ENCODE results near the gene AMPD3. TPM values are rescaled to one million over a fixed set of nuclear protein-coding genes. Genes with fewer than 3 reads are reported as not detected.

AMPD3 gene
- polyA plus RNA-seq, 1 donor, result 5.0 TPM

DNA sequence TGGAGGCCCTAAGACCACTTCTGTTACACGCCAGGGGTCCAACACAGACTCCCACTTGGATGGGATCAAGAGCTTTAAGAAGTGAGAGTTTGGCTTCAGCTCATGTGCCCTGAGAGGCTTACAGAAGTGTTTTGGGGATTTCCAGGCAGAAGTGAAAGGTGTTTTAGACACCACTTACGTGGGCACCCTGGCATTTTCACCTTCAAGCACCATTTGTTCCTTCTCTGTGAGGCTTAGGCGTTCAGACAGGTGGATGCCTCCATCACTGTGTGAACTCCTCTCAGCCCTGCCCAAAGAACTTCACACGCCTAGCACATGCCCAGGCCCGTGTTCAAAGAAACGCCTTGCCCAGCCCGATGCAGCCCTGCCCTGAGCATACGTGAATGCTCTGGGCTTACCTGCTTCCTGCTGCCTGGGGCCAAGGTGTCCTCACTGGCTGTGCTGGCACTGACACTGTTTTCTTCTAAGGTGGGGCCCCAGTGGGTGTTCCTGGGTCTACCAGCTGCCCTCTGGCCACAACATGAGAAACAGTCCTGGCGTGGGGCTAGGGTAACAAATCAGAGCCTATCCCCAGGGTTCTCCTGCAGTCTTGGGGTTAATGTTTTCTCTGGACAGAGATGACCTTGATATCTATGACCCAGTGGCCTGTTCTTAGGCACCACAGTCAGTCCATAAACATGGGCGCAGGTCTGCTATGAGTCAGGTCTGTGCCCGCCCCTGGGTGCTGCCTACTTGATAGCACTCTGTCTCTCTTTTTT, 34.0 kb downstream of the AMPD3 start:
- WGBS (ENCODE audit: insufficient coverage, low lambda C conversion rate), result no CpG with 5 or more reads among the region's 11 CpGs
- no peaks in the 10 kb centered on the region for H3K36me3 ChIP-seq (ENCODE audit: control insufficient read depth, insufficient read depth, low read length)
- no peak overlapping the region for H3K4me3 ChIP-seq (ENCODE audit: low read length)
- DNase-seq, result no peak
- H3K4me1 ChIP-seq (ENCODE audit: control insufficient read depth, insufficient read depth, low read length), result peaks cover 4% of the 10 kb centered on the region
- H3K9me3 ChIP-seq (ENCODE audit: control insufficient read depth, low read depth, low read length), result no peaks in the 10 kb centered on the region
- no peak overlapping the region for H3K27ac ChIP-seq (ENCODE audit: low read length)
- H3K27me3 ChIP-seq (ENCODE audit: control insufficient read depth, insufficient read depth, low read length), result no peaks in the 10 kb centered on the region

DNA sequence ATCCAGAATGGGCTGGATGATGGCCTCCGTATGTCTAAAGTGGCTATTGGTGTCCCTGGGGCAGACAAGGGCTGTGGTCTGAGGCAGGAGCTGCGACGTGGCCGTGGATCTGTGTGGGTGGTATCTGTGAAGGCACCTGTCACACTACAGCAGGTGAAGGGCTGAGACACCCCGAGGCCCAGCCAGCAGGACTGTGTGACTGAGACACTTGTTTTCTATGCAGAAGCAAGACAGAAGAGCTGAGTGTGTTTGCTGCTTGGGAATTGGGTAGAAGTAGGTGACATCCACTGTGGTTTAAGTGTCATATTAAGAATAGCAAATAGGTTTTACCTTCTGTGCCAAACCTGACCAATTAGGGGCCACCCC, 35.0 kb downstream of the AMPD3 start:
- peaks cover 2% of the 10 kb centered on the region for H3K36me3 ChIP-seq (ENCODE audit: control insufficient read depth, insufficient read depth, low read length)
- no peak overlapping the region for H3K27ac ChIP-seq (ENCODE audit: low read length)

DNA sequence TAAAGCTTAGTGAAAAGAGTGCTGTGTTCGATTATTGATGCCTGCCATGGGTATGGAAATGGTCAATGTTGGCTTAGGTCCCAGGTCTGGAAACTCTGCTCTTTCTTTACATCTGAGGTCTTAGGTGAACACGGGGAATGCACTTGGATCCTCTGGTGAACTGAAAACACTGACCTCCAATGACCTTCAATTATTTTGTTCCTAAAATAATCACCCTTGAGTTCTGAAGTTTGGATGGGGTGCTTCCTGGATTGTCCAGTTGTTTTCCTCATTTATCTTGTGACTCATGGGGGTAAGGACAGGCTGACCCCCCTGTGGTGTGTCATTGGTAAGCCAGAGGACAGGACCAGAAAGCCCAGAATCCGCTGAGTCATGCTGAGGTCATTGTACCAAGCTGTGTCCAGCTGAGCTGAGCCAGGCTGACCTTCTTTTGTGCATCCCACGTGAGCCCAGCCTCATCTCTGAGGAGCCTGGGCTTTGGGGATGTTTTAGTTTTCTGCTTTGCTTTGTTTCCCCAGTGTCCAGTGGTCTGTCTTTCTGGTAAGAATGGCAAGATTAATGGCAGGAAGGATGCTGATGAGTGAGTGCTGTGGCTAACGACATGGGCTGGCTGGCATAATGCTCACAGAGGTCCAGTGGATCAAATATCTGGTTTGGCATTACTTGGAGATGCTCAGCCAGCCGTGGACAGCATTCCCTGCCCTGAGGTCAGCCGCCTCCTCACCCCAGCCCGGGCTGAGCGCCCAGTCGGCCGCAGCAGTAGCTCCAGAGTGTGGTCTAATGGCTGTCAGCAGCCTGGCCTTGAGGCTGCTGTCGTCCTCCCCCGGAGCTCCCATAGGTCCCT, 35.6 kb downstream of the AMPD3 start:
- Histone ChIP-seq H3K4me1 (ENCODE audit: control insufficient read depth, insufficient read depth, low read length) (peaks cover 4% of the 10 kb centered on the region), H3K27ac (ENCODE audit: low read length) (no peak overlapping the region), H3K27me3 (ENCODE audit: control insufficient read depth, insufficient read depth, low read length) (no peaks in the 10 kb centered on the region), H3K4me3 (ENCODE audit: low read length) (no peak overlapping the region), H3K36me3 (ENCODE audit: control insufficient read depth, insufficient read depth, low read length) (peaks cover 4% of the 10 kb centered on the region), H3K9me3 (ENCODE audit: control insufficient read depth, low read depth, low read length) (no peaks in the 10 kb centered on the region)
- no peak for DNase-seq
- WGBS (ENCODE audit: insufficient coverage, low lambda C conversion rate), result 80% methylated on average over 1 of the region's 13 CpGs

More for the DNA sequence above, 35.0 kb downstream of the AMPD3 start:
- H3K9me3 ChIP-seq (ENCODE audit: control insufficient read depth, low read depth, low read length), result no peaks in the 10 kb centered on the region
- no peak overlapping the region for H3K4me3 ChIP-seq (ENCODE audit: low read length)
- H3K27me3 ChIP-seq (ENCODE audit: control insufficient read depth, insufficient read depth, low read length), result no peaks in the 10 kb centered on the region
- H3K4me1 ChIP-seq (ENCODE audit: control insufficient read depth, insufficient read depth, low read length), result peaks cover 4% of the 10 kb centered on the region
- no peak for DNase-seq
- WGBS (ENCODE audit: insufficient coverage, low lambda C conversion rate), result no CpG with 5 or more reads among the region's 5 CpGs

DNA sequence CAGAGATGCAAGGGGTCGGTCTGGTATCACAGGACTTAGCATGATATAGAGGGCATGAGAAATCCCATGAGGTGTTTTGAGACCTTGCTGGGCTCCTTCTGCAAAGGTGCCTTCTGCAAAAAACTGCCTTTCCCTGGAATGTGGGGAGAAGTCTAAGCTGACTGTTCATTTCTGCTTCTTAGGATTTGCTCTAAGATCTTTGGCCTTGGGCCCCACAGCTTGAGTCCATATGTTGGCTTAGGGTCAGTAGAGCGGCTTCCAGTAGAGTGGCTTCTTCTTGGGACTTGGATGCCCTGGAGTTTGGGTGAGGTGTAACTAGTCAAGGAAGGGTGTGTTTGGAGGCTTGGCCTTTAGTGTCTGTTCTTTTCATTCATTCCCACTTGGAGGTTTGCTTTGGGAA, 37.0 kb downstream of the AMPD3 start:
- Histone ChIP-seq H3K27ac (ENCODE audit: low read length) (no peak overlapping the region), H3K9me3 (ENCODE audit: control insufficient read depth, low read depth, low read length) (no peaks in the 10 kb centered on the region), H3K36me3 (ENCODE audit: control insufficient read depth, insufficient read depth, low read length) (peaks cover 10% of the 10 kb centered on the region), H3K4me1 (ENCODE audit: control insufficient read depth, insufficient read depth, low read length) (peaks cover 4% of the 10 kb centered on the region), H3K27me3 (ENCODE audit: control insufficient read depth, insufficient read depth, low read length) (no peaks in the 10 kb centered on the region), H3K4me3 (ENCODE audit: low read length) (no peak overlapping the region)
- DNase-seq, result no peak
- no CpG with 5 or more reads among the region's 2 CpGs for WGBS (ENCODE audit: insufficient coverage, low lambda C conversion rate)

DNA sequence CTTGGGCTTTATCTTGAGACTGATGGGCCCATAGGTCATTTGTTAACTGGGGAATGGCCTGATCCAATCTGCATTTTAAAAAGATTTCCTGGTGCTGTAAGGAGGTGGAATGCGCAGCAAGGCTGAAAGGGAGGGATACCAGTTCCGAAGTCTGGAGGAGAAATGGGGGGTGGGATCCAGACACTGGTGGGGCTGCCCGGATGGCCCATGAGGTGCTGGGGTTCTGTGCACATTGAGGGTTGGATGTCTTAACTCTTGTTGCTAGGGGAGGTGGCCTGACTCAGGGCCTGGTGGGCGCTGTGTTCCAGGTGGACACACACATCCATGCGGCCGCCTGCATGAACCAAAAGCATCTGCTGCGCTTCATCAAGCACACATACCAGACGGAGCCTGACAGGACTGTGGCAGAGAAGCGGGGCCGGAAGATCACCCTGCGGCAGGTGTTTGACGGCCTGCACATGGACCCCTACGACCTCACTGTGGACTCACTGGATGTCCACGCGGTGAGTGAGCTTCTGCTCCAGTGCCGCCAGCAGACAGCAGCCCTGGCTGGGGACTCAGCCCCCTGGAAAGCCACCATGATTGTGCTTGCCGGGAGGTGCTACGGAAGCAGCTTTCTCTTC, 38.1 kb downstream of the AMPD3 start:
- no CpG with 5 or more reads among the region's 18 CpGs for WGBS (ENCODE audit: insufficient coverage, low lambda C conversion rate)
- H3K9me3 ChIP-seq (ENCODE audit: control insufficient read depth, low read depth, low read length), result no peaks in the 10 kb centered on the region
- no peaks in the 10 kb centered on the region for H3K27me3 ChIP-seq (ENCODE audit: control insufficient read depth, insufficient read depth, low read length)
- DNase-seq, result no peak
- H3K4me1 ChIP-seq (ENCODE audit: control insufficient read depth, insufficient read depth, low read length), result peaks cover 4% of the 10 kb centered on the region
- no peak overlapping the region for H3K27ac ChIP-seq (ENCODE audit: low read length)
- peaks cover 10% of the 10 kb centered on the region for H3K36me3 ChIP-seq (ENCODE audit: control insufficient read depth, insufficient read depth, low read length)
- no peak overlapping the region for H3K4me3 ChIP-seq (ENCODE audit: low read length)

DNA sequence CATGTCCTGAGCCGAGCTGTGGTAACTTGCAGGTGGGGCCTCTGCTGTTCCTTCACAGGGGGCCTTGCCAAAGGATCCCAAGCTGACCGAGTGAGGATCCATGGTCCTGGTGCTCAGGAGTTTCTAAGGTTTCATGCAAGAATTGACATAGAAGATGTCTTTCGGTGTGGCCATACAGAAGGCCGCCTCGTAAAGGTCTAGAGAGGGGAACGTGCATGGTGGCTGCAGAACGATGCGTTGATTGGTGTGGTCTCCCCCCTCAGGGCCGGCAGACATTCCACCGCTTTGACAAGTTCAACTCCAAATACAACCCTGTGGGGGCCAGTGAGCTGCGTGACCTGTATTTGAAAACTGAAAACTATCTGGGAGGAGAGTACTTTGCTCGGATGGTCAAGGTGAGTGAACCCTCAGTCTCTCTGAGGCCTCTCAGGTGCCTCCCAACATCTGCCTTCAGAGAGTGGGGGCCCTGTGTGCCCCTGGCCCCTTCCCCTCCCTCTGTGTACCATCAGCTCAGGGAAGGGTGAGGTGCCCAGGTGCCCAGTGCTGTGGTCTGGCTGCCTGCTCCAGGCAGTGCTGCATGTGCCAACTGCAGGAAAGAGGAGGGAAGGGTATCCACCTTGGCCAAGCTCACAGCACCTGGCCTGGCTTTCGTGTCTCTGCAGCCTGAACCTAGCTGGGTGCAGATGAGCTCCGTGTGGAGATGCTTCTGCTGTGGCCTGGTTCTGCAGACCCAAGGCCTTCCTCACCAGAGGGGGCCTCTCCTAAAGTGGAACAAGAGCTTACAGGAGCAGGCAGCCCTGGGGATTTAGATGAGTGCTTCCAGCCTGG, 39.8 kb downstream of the AMPD3 start:
- Histone ChIP-seq H3K27me3 (ENCODE audit: control insufficient read depth, insufficient read depth, low read length) (no peaks in the 10 kb centered on the region), H3K36me3 (ENCODE audit: control insufficient read depth, insufficient read depth, low read length) (peaks cover 10% of the 10 kb centered on the region)
- WGBS (ENCODE audit: insufficient coverage, low lambda C conversion rate), result no CpG with 5 or more reads among the region's 14 CpGs

DNA sequence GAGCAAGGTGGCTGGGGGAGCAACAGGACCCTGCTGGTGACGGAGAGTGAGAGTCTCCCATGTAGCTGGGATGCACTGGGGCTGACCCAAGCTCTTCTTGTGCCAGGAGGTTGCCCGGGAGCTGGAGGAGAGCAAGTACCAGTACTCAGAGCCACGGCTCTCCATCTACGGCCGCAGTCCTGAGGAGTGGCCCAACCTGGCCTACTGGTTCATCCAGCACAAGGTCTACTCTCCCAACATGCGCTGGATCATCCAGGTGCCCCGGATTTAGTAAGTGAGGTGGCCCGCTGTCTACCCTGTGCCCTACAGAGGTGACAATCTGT, 40.4 kb downstream of the AMPD3 start:
- peaks cover 4% of the 10 kb centered on the region for H3K4me1 ChIP-seq (ENCODE audit: control insufficient read depth, insufficient read depth, low read length)
- H3K9me3 ChIP-seq (ENCODE audit: control insufficient read depth, low read depth, low read length), result no peaks in the 10 kb centered on the region
- H3K36me3 ChIP-seq (ENCODE audit: control insufficient read depth, insufficient read depth, low read length), result peaks cover 14% of the 10 kb centered on the region
- WGBS (ENCODE audit: insufficient coverage, low lambda C conversion rate), result no CpG with 5 or more reads among the region's 8 CpGs
- no peaks in the 10 kb centered on the region for H3K27me3 ChIP-seq (ENCODE audit: control insufficient read depth, insufficient read depth, low read length)
- H3K27ac ChIP-seq (ENCODE audit: low read length), result no peak overlapping the region
- no peak overlapping the region for H3K4me3 ChIP-seq (ENCODE audit: low read length)
- no peak for DNase-seq

More for the DNA sequence above, 39.8 kb downstream of the AMPD3 start:
- Histone ChIP-seq H3K4me3 (ENCODE audit: low read length) (no peak overlapping the region), H3K27ac (ENCODE audit: low read length) (no peak overlapping the region), H3K9me3 (ENCODE audit: control insufficient read depth, low read depth, low read length) (no peaks in the 10 kb centered on the region), H3K4me1 (ENCODE audit: control insufficient read depth, insufficient read depth, low read length) (peaks cover 4% of the 10 kb centered on the region)
- no peak for DNase-seq

DNA sequence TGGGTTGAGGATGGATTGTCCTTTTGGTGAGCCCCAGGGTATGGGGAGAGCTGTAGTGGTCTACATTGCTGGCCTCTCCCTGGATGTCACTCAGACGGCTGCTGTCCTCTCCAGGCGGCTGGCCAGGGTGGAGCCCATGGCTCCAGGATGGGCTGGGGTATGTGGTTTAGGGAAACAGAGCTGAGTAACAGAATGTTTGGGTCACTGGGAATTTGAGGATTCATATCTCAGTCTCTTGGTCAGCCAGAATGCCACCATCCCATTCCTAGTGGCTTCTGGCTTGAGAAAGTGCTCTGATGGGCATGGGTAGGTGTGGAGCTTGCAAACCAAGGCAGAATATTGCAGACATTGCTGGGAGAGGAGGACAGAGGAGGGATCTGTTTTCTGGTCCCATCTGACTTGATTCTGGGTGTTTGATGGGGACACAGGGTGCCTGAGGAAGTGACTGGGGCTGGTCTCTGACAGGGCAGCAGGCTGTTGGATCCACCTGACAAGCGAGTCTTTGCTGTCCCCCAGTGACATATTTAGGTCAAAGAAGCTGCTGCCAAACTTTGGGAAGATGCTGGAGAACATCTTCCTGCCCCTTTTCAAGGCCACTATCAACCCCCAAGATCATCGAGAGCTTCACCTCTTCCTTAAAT, 41.4 kb downstream of the AMPD3 start:
- Histone ChIP-seq H3K9me3 (ENCODE audit: control insufficient read depth, low read depth, low read length) (no peaks in the 10 kb centered on the region), H3K27me3 (ENCODE audit: control insufficient read depth, insufficient read depth, low read length) (no peaks in the 10 kb centered on the region), H3K4me3 (ENCODE audit: low read length) (no peak overlapping the region), H3K36me3 (ENCODE audit: control insufficient read depth, insufficient read depth, low read length) (peaks cover 14% of the 10 kb centered on the region), H3K27ac (ENCODE audit: low read length) (no peak overlapping the region), H3K4me1 (ENCODE audit: control insufficient read depth, insufficient read depth, low read length) (peaks cover 4% of the 10 kb centered on the region)
- no CpG with 5 or more reads among the region's 4 CpGs for WGBS (ENCODE audit: insufficient coverage, low lambda C conversion rate)
- DNase-seq, result no peak

DNA sequence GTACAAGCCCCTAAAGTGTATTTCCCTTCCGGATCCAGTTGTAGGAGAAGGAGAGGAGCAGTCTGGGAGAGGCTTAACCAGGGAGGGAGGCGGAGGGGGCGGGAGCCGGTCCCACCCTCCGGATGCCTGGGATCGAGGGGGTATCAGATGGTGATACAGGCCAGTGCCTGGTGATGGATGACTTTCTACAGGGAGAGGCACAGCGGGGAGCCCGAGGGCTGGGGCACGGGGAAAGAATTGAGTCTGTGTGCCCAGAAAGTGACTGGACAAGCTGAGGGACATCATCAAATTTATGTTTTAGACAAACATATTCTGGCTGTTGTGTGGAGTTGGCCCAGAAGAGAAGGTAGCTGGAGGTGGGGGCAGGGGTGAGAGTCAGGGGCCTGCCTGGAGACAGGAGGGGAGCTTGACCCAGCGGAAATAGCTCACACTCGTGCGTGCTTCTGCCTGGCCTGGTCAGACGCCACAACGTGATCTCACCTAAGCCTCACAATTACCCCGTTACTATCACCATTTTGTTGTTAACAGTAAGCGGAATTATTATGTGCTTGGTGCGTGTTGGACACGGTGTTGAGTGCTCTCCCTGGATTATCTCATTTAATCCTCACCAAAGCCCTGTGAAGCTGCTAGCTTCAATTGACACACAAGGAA, 42.4 kb downstream of the AMPD3 start:
- H3K27ac ChIP-seq (ENCODE audit: low read length), result no peak overlapping the region
- WGBS (ENCODE audit: insufficient coverage, low lambda C conversion rate), result 72% methylated on average over 3 of the region's 18 CpGs
- H3K9me3 ChIP-seq (ENCODE audit: control insufficient read depth, low read depth, low read length), result no peaks in the 10 kb centered on the region
- H3K27me3 ChIP-seq (ENCODE audit: control insufficient read depth, insufficient read depth, low read length), result no peaks in the 10 kb centered on the region
- no peak for DNase-seq
- no peak overlapping the region for H3K4me3 ChIP-seq (ENCODE audit: low read length)
- H3K36me3 ChIP-seq (ENCODE audit: control insufficient read depth, insufficient read depth, low read length), result peaks cover 14% of the 10 kb centered on the region
- H3K4me1 ChIP-seq (ENCODE audit: control insufficient read depth, insufficient read depth, low read length), result peaks cover 3% of the 10 kb centered on the region
